Neural crest cell (in vitro differentiated cells): ENCODE results near the gene ZNF787. TPM values are rescaled to one million over a fixed set of nuclear protein-coding genes. Genes with fewer than 3 reads are reported as not detected.

Experiments
- DNase-seq: peaks from one replicate; pipeline ENCODE4 v3.0.0; 2021; ENCODE audit warnings: low read depth, mixed read lengths, low spot score
- H3K27ac Mint-ChIP-seq: one replicate; pipeline ENCODE4 v1.8.0; 2021; ENCODE audit warnings: mild to moderate bottlenecking, mixed read lengths; ENCODE audit not compliant: unreplicated experiment
- H3K27me3 Mint-ChIP-seq: 2 replicates; pipeline ENCODE4 v1.8.0; 2021; ENCODE audit warnings: low read depth, mild to moderate bottlenecking, mixed read lengths
- H3K36me3 Mint-ChIP-seq: 2 replicates; pipeline ENCODE4 v1.8.0; 2021; ENCODE audit warnings: low read depth, mild to moderate bottlenecking, mixed read lengths
- H3K4me1 Mint-ChIP-seq: 2 replicates; pipeline ENCODE4 v1.8.0; 2021; ENCODE audit warnings: mixed read lengths
- H3K4me3 Mint-ChIP-seq: one replicate; pipeline ENCODE4 v1.8.0; 2021; ENCODE audit warnings: mild to moderate bottlenecking, mixed read lengths
- H3K9me3 Mint-ChIP-seq: 2 replicates; pipeline ENCODE4 v1.8.0; 2021; ENCODE audit warnings: mixed read lengths
- total RNA-seq: library from RNA; stranded (reverse); gene quantifications from 2 replicates; pipeline ENCODE4 v1.2.1, GENCODE V29; 2021
- TF ChIP-seq, protein P1 (sequence below): fragments of 200-600 bp; sonication (generic); conservative IDR thresholded peaks from 2 replicates; pipeline ENCODE4 v1.5.0; 2021; ENCODE audit warnings: antibody characterized with exemption, mild to moderate bottlenecking

Gene ZNF787
- total RNA-seq, 1 donor from 2014 or later, result 48.1 TPM

DNA sequence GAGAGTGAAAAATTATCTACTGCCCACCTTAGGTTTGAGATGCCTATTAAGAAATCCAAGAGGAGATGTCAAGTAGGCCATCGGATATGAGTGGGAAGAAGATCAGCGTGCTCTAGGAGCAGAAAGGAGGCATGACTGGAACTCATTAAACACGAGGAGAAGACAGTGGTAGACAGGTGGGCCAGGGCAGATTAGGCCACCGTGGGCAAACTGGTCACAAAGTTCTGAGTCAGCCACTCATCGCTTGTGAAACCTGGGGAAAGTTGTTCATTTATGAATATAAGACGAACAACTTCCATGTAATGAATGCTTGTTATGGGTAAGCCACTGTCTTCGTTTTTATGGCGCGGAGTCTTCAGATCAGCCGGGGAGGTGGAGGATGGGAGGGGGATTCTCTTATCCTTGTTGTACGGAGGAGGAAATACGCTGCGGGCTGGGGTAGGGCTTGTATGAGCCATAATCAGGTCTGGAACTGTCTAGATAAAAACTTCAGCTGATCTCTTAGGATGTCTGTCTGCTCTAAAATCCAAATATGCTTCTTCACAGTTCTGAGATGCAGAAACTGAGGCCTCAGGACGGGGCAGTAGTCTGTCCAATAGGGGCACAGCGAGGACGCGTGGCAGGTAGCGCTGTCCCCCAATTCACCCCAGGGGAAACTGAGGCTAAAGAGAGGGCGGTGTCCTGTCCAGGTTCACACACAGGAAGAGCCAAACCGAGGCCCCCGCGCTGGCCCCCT lies 18.9 kb upstream of the ZNF787 start:
- Mint-ChIP-seq H3K27me3 (no peaks in the 10 kb centered on the region), H3K27ac (peak overlapping the region; percentile 87), H3K4me3 (peak overlapping the region; percentile 92)

DNA sequence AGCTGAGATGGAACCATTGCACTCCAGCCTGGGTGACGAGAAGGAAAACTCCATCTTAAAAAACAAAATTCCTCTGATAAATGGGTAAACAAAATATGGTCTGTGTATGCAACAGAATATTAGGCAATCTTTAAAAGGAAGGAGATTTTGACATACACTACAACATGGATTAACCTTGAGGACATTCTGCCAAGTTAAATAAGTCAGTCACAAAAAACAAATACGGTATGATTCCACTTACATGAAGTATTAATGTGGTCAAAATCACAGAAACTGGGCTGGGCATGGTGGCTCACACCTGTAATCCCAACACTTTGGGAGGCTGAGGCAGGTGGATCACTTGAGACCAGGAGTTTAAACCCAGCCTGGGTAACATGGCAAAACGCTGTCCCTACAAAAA lies 17.0 kb upstream of the ZNF787 start:
- H3K9me3 Mint-ChIP-seq, result no peaks in the 10 kb centered on the region
- H3K27ac Mint-ChIP-seq, result no peak overlapping the region
- H3K27me3 Mint-ChIP-seq, result no peaks in the 10 kb centered on the region
- H3K4me1 Mint-ChIP-seq, result peaks cover 34% of the 10 kb centered on the region
- DNase-seq, result no peak
- H3K36me3 Mint-ChIP-seq, result no peaks in the 10 kb centered on the region
- TF ChIP-seq, protein P1, sequence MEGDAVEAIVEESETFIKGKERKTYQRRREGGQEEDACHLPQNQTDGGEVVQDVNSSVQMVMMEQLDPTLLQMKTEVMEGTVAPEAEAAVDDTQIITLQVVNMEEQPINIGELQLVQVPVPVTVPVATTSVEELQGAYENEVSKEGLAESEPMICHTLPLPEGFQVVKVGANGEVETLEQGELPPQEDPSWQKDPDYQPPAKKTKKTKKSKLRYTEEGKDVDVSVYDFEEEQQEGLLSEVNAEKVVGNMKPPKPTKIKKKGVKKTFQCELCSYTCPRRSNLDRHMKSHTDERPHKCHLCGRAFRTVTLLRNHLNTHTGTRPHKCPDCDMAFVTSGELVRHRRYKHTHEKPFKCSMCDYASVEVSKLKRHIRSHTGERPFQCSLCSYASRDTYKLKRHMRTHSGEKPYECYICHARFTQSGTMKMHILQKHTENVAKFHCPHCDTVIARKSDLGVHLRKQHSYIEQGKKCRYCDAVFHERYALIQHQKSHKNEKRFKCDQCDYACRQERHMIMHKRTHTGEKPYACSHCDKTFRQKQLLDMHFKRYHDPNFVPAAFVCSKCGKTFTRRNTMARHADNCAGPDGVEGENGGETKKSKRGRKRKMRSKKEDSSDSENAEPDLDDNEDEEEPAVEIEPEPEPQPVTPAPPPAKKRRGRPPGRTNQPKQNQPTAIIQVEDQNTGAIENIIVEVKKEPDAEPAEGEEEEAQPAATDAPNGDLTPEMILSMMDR, result no peak
- H3K4me3 Mint-ChIP-seq, result peak overlapping the region; percentile 72

More for the DNA sequence above, 18.9 kb upstream of the ZNF787 start:
- TF ChIP-seq, protein P1, result no peak
- no peaks in the 10 kb centered on the region for H3K9me3 Mint-ChIP-seq
- peaks cover 43% of the 10 kb centered on the region for H3K4me1 Mint-ChIP-seq
- DNase-seq, result no peak
- H3K36me3 Mint-ChIP-seq, result no peaks in the 10 kb centered on the region

DNA sequence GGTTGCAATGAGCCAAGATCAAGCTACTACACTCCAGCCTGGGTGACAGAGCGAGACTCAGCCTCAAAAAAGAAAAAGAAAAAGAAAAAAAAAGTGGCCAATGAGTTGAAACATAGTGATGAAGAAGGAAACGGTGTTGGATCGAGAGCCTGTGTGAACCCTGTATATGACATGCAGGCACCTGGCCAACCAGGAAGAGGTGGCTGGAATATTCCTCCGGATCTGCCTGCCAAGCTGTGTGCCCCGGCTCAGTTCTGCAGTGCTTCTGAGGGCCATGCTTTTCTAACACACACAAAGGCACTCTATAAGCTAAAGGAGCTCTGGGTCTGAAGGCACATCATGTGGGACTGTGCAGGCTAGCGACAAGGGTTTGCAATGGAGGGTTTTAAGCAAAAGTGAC lies 16.3 kb upstream of the ZNF787 start:
- no peaks in the 10 kb centered on the region for H3K9me3 Mint-ChIP-seq
- H3K4me1 Mint-ChIP-seq, result peaks cover 30% of the 10 kb centered on the region
- no peak overlapping the region for H3K27ac Mint-ChIP-seq

DNA sequence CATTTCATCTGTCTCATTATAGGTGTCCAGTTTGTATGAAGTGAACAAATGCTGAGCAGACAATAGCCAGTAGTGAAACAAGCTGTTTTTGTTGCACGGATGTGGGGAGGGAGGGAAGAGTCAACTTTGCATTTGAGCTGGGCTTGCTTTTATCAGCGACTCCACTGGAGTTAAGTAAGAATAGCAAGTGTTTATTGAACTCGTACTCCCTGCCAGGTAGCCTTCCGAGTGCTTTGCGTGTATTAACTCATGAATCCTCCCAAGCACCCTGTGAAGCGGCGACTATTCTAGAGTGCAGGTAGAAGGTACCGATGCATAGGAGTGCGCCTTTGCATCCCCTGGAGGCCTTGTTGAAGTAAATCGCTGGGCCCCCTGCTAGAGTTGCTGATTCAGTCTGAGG lies 15.3 kb upstream of the ZNF787 start:
- Mint-ChIP-seq H3K27me3 (no peaks in the 10 kb centered on the region), H3K9me3 (no peaks in the 10 kb centered on the region), H3K27ac (peak overlapping the region; percentile 84), H3K4me3 (no peak overlapping the region), H3K4me1 (peaks cover 24% of the 10 kb centered on the region), H3K36me3 (no peaks in the 10 kb centered on the region)
- TF ChIP-seq, protein P1, result no peak
- no peak for DNase-seq

More for the DNA sequence above, 16.3 kb upstream of the ZNF787 start:
- Mint-ChIP-seq H3K36me3 (no peaks in the 10 kb centered on the region), H3K27me3 (no peaks in the 10 kb centered on the region), H3K4me3 (peak overlapping the region; percentile 38)
- TF ChIP-seq, protein P1, result no peak
- DNase-seq, result no peak

DNA sequence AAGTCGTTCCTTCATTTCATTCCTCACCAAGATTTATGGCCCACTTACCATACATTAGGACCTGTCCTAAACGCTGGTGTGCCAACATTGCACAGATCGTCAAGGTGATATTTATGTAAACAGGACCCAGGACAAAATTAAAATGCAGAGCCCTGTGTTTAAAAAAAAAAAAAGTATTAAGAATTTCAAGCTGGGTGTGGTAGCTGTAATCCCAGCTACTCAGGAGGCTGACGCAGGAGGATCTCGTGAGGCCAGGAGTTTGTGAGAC lies 13.5 kb upstream of the ZNF787 start:
- H3K4me3 Mint-ChIP-seq, result peak overlapping the region; percentile 14

More for the DNA sequence above, 13.5 kb upstream of the ZNF787 start:
- H3K27ac Mint-ChIP-seq, result no peak overlapping the region
- no peak for DNase-seq
- no peaks in the 10 kb centered on the region for H3K9me3 Mint-ChIP-seq
- H3K36me3 Mint-ChIP-seq, result no peaks in the 10 kb centered on the region
- TF ChIP-seq, protein P1, result no peak
- H3K27me3 Mint-ChIP-seq, result no peaks in the 10 kb centered on the region
- peaks cover 9% of the 10 kb centered on the region for H3K4me1 Mint-ChIP-seq
